GM12878 (cell line): ENCODE measurements around the gene MAPT. TPM values are rescaled to one million over a fixed set of nuclear protein-coding genes. Genes with fewer than 3 reads are reported as not detected.

Source experiments
- ATAC-seq: fragments of 200-7000 bp; cut with Tn5 transposase; 3 replicates; pipeline ENCODE4 v1.9.1; 2020; ENCODE audit warnings: mild to moderate bottlenecking, moderate library complexity
- BruUV-seq: library from RNA; stranded (reverse); fragments of 400-500 nt; replicated peaks from 2 replicates; lab custom pipeline; 2021; lab: Mats Ljungman, UMichigan
- CTCF ChIA-PET: fragments of 300-600 bp; sonication (Branson Sonifier 250); formaldehyde crosslinking; extraction: SDS; loops from one replicate; lab custom pipeline; 2021; ENCODE audit warnings: inconsistent platforms; lab: Yijun Ruan, JAX
- POLR2A ChIA-PET: fragments of 350-600 bp; formaldehyde crosslinking; extraction: SDS; loops from one replicate; lab custom pipeline; 2021; ENCODE audit warnings: inconsistent platforms; lab: Charles Lee
- RAD21 ChIA-PET: fragments of 300-600 bp; sonication (Branson Sonifier 250); formaldehyde crosslinking; loops from one replicate; lab custom pipeline; 2023; ENCODE audit warnings: antibody characterized with exemption; ENCODE audit not compliant: unreplicated experiment; lab: Charles Lee
- SMC1A ChIA-PET: fragments of 300-600 bp; sonication (Branson Sonifier 250); formaldehyde crosslinking; loops from one replicate; lab custom pipeline; 2023; ENCODE audit not compliant: unreplicated experiment, uncharacterized antibody; lab: Charles Lee
- DNase-seq: peaks from one replicate; pipeline ENCODE4 v3.0.0-alpha.2; 2011; ENCODE audit warnings: low read depth, low spot score
- FAIRE-seq: peaks from 3 replicates; lab custom pipeline; 2011; peaks lifted over from hg19 to GRCh38; lab: Jason Lieb, UNC
- H2AFZ ChIP-seq: 2 replicates; pipeline ENCODE4 v1.6.0; 2011; ENCODE audit warnings: low read depth, low read length, control low read depth; ENCODE audit not compliant: control insufficient read depth
- H3K27ac ChIP-seq: 2 replicates; pipeline ENCODE4 v1.5.1; 2011; ENCODE audit warnings: control low read depth; ENCODE audit not compliant: control insufficient read depth, insufficient read depth
- H3K27me3 ChIP-seq, 2 experiments: replicated peaks in 1 of 2; 2 replicates each; pipeline versions ENCODE4 v1.6.0 to v1.6.1; 2011; ENCODE audit warnings: low read length in 1 of 2; ENCODE audit not compliant: control insufficient read depth in 2 of 2, insufficient read depth in 2 of 2
- H3K36me3 ChIP-seq, 2 experiments: 2 replicates each; pipeline ENCODE4 v1.5.1; 2011; ENCODE audit warnings: low read length in 1 of 2; ENCODE audit not compliant: control insufficient read depth in 2 of 2, insufficient read depth in 2 of 2
- H3K4me1 ChIP-seq: 2 replicates; pipeline ENCODE4 v1.6.1; 2011; ENCODE audit warnings: mild to moderate bottlenecking, low read length, moderate library complexity, mixed read lengths; ENCODE audit not compliant: control insufficient read depth, insufficient read depth
- H3K4me2 ChIP-seq: 2 replicates; pipeline ENCODE4 v1.6.0; 2011; ENCODE audit warnings: control low read depth; ENCODE audit not compliant: control insufficient read depth, insufficient read depth
- H3K4me3 ChIP-seq: fragments of 200-600 bp; sonication (generic); 2 replicates; pipeline ENCODE4 v1.5.1; 2016
- H3K79me2 ChIP-seq: 2 replicates; pipeline ENCODE4 v1.6.0; 2011; ENCODE audit warnings: low read length; ENCODE audit not compliant: control insufficient read depth, insufficient read depth
- H3K9ac ChIP-seq: 2 replicates; pipeline ENCODE4 v1.8.0; 2011; ENCODE audit warnings: low read length, control low read depth, mixed read lengths; ENCODE audit not compliant: control insufficient read depth, insufficient read depth
- H3K9me3 ChIP-seq: replicated peaks from 3 replicates; pipeline ENCODE4 v1.5.1; 2011; ENCODE audit warnings: mild to moderate bottlenecking, low read length; ENCODE audit not compliant: control insufficient read depth, insufficient read depth
- H4K20me1 ChIP-seq: 2 replicates; pipeline ENCODE4 v1.6.0; 2011; ENCODE audit not compliant: control insufficient read depth, insufficient read depth
- ATF2 ChIP-seq: IDR thresholded peaks from 2 replicates; pipeline ENCODE4 v1.6.1; 2012; ENCODE audit warnings: low read length, inconsistent platforms
- DPF2 ChIP-seq: fragments of 450-650 bp; IDR thresholded peaks from 2 replicates; pipeline ENCODE4 v1.6.1; 2017; ENCODE audit warnings: mild to moderate bottlenecking
- FOXK2 ChIP-seq: fragments of 450-650 bp; IDR thresholded peaks from 2 replicates; pipeline ENCODE4 v1.6.1; 2017; ENCODE audit warnings: mild to moderate bottlenecking, moderate library complexity
- IRF5 ChIP-seq: fragments of 450-650 bp; IDR thresholded peaks from 2 replicates; pipeline ENCODE4 v1.6.1; 2017; ENCODE audit warnings: borderline replicate concordance
- KDM1A ChIP-seq: fragments of 200-600 bp; sonication (generic); IDR thresholded peaks from 2 replicates; pipeline ENCODE4 v1.6.1; 2016; ENCODE audit warnings: borderline replicate concordance
- LARP7 ChIP-seq: fragments of 450-650 bp; IDR thresholded peaks from 2 replicates; pipeline ENCODE4 v1.6.1; 2017; ENCODE audit warnings: mild to moderate bottlenecking
- PAX8 ChIP-seq: fragments of 450-650 bp; IDR thresholded peaks from 2 replicates; pipeline ENCODE4 v1.6.1; 2017; ENCODE audit warnings: mild to moderate bottlenecking, moderate library complexity
- POLR2AphosphoS5 ChIP-seq: IDR thresholded peaks from 2 replicates; pipeline ENCODE4 v1.6.1; 2011; ENCODE audit warnings: mild to moderate bottlenecking, low read length, inconsistent platforms
- SMAD1 ChIP-seq: fragments of 450-650 bp; IDR thresholded peaks from 2 replicates; pipeline ENCODE4 v1.6.1; 2018; ENCODE audit warnings: mild to moderate bottlenecking, low read depth; ENCODE audit not compliant: partially characterized antibody
- SPI1 ChIP-seq: IDR thresholded peaks from 2 replicates; pipeline ENCODE4 v1.6.1; 2011; ENCODE audit warnings: low read depth, mild to moderate bottlenecking, low read length, moderate library complexity, borderline replicate concordance; ENCODE audit not compliant: insufficient read depth
- TARDBP ChIP-seq: IDR thresholded peaks from 2 replicates; pipeline ENCODE4 v1.6.1; 2016; ENCODE audit warnings: borderline replicate concordance
- ZBTB33 ChIP-seq: fragments of 450-650 bp; IDR thresholded peaks from 2 replicates; pipeline ENCODE4 v1.6.1; 2017; ENCODE audit warnings: mild to moderate bottlenecking
- ZNF592 ChIP-seq: fragments of 450-650 bp; IDR thresholded peaks from 2 replicates; pipeline ENCODE4 v1.6.1; 2017; ENCODE audit warnings: mild to moderate bottlenecking, moderate library complexity
- WGBS: methylation state at CpG from one replicate; pipeline ENCODE4 v1.1.6; 2016; ENCODE audit warnings: low lambda C conversion rate; ENCODE audit not compliant: insufficient replicate concordance, insufficient coverage; ENCODE audit errors: missing lambda C conversion rate; 5-methylcytosine and 5-hydroxymethylcytosine counted together
- in situ Hi-C: fragments of 300-500 bp; cut with MboI; formaldehyde crosslinking; loops from 9 replicates; pipeline ENCODE4 v1.14.3; 2018; ENCODE audit warnings: mixed read lengths
- intact Hi-C: fragments of 100-400 bp; cut with micrococcal nuclease; formaldehyde crosslinking; loops from one replicate; pipeline ENCODE4 v1.14.2; 2022; ENCODE audit not compliant: unreplicated experiment
- polyA plus RNA-seq, 11 experiments: library from polyadenylated mRNA; depleted of rRNA in 4 of 11; unstranded in 6 of 11; stranded (reverse) in 5 of 11; fragments of >200 nt; fragmentation: Nextera tagmentation in 4 of 11; fragmentation: Illumina TruSeq in 1 of 11; extraction: Ambion mirVana in 4 of 11; extraction: Trizol in 1 of 11; gene quantifications; 1 replicate in 1 of 11; 2 replicates in 10 of 11; pipeline versions ENCODE4 v1.2.1 to v1.2.3, GENCODE V29; 2011 to 2016; ENCODE audit warnings: inconsistent platforms in 2 of 11, missing spikeins in 2 of 11, low read depth in 1 of 11
- total RNA-seq, 4 experiments: library from RNA; depleted of rRNA in 3 of 4; stranded (reverse); fragments of >200 nt in 3 of 4; fragmentation: Illumina TruSeq in 1 of 4; extraction: Trizol in 1 of 4; gene quantifications; 2 replicates each; pipeline versions ENCODE4 v1.2.1 to v1.2.3, GENCODE V29; 2013 to 2021

Gene MAPT
- total and polyA plus RNA-seq, 10 of the 15 experiments (the other 5 are each of a cell fraction or from before 2014, with no cell fraction given), result under 0.01 to 0.05 (median 0.03) TPM; not detected in 7

- TF ChIP-seq ATF2 (no peak), SPI1 (no peak), PAX8 (no peak), FOXK2 (no peak), LARP7 (no peak), POLR2AphosphoS5 (no peak), KDM1A (no peak), ZBTB33 (no peak), ZNF592 (no peak), TARDBP (no peak), IRF5 (no peak), SMAD1 (no peak), DPF2 (no peak)
- Histone ChIP-seq H3K79me2 (no peaks in the 10 kb centered on the region), H3K4me2 (no peak overlapping the region), H3K9me3 (no peaks in the 10 kb centered on the region), H2AFZ (no peak overlapping the region), H3K4me1 (no peaks in the 10 kb centered on the region), H4K20me1 (no peaks in the 10 kb centered on the region), H3K27ac (no peak overlapping the region), H3K4me3 (no peak overlapping the region), H3K27me3 (no peaks in the 10 kb centered on the region; a peak in 1 of 4 replicates), H3K36me3 (no peaks in the 10 kb centered on the region), H3K9ac (no peak overlapping the region)
- ChIA-PET CTCF (no interaction called here), POLR2A (no interaction called here), SMC1A (no interaction called here), RAD21 (no interaction called here)
- in situ Hi-C loops (no loop called here), intact Hi-C loops (no loop called here)
- WGBS, result 0% methylated on average over 2 of the region's 2 CpGs
- no TSS peak for BruUV-seq
- no peak for FAIRE-seq
- ATAC-seq, result no peak
- no peak for DNase-seq
These were observed 7.5 kb upstream of the MAPT start for GRCh38 chr17:45886852-45887251.
